Dedifferentiated amniotic fluid mesenchymal stem cell (primary cell): ENCODE measurements around the gene NUF2.

Experiments used
- DNase-seq: peaks from one replicate; pipeline ENCODE4 v3.0.0-alpha.2; 2016; ENCODE audit errors: extremely low spot score

Gene NUF2

DNA sequence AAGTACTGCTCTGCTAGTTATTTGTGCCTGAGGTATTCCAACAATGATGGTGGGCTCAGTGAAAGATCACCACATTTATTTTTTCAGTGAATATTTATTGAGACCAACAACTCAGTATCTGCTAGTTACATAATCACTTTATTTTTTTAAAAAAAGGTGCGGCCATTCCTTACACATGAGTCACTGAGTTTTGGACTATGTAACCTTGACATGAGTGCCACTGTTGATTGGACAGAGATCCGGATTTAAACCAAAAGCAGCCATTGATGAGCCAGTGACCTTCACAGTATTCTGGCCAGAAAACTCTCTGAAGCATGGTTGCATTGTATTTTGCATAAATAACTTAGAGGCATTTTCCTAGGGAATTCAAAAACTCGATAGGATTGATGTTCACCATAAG is 79.5 kb downstream of the NUF2 start:
- no peak for DNase-seq
